ENCODE measurements around the gene SLC6A1.

SLC6A1 gene

DNA sequence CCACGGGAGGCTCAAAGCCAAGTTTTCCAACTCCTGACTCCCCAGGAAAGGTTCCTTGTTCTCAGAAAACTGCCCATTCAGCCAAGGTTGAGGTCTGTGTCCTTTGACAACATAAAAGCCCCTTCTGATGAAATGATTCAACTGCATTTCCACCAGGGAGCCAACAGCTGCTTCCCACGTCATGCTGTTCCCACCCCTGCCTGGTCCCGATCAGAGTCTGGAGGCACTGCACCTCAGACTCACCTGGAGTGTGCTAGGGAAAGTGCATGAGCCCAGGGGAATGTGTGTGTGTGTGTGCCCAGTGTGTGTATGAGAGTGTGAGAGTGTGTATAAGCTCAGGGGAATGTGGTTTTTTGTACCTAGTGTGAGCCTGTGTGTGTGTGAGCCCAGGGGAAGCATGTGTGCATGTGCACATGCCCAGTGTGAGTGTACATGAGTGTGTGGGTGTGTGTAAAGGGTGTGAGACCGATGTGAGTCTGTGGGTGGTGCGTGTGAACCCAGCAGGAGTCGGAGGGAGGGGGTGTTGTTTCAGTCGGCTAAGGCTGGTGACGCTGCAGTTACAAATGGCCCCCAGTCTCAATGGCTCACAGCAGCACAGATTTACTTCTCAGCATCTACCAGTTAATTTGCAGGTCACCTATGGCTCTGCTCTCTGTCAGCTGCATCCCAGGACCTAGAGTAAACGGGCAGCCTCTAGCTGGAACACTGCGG, 20.3 kb upstream of the SLC6A1 start:
- DNase-seq = no peak

GRCh38 chr3:10973046-10973595, 19.4 kb upstream of the SLC6A1 start:
- DNase-seq = no peak

DNA sequence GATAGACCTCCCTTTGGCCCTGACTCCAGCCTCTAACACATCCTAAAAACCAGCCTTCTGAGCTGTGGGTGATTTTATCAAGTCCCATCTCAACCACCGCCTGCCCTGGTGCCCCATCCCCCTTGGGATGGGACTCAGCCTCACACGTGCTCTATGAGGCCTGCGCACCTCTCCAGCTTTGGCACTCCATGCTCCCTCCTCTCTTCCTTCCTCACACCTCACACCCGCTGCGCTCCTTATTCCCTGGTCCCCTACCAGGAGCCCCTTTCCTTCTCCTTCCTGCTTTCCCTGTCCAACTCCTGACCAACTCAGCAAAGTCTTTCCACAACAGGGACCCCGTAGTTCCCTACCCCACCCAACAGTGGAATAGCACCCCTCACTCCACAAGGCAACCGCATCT, 18.4 kb upstream of the SLC6A1 start:
- no peak for DNase-seq

GRCh38 chr3:10974746-10975375, 17.7 kb upstream of the SLC6A1 start:
- no peak for DNase-seq

DNA sequence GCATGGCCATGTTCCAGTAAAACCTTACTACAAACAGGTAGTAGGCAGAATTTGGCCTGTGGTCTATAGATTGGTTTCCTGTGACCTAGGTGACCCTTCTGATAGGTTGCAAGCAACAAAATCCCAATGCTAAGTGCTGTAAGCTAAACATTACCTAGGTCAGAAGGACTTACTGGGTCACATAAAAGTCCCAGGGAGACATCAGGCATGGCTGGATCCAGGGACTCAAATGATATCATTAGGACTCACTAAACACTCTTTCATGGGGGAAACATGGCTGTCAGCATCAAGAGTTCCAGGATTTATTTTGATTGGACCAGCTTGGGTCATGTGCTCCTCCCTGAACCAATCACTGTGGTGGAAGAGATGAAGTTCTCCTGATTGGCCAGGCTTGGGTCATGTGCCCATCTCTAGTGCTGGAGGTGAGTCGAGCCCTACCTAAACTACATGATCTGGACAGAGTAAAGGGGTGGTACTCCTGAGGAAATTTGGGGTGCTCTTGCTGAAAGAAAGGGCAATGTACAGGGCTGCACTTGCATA, 16.8 kb upstream of the SLC6A1 start:
- no peak for DNase-seq

GRCh38 chr3:10976770-10977169, 15.8 kb upstream of the SLC6A1 start:
- no peak for DNase-seq

- DNase-seq = no peak
Measured at GRCh38 chr3:10977892-10978510, 14.5 kb upstream of the SLC6A1 start.

DNA sequence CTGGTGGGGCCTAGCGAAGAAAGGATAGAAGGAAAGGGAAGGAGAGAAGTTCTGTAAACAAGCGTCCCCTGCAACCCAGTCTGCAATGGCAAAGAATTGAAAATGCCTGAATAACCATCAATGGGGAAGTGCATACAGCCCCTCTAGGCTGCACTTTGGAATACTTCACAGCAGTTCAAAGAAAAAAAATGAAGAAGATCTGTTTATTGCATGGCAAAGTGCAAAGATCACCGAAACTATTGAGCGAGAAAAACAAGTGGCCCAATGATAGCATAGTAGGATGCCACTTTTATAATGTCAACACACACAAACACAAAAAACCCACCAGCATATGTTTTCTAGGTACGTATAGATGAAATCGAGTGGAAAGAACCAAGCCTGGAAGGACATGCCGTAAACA, 13.6 kb upstream of the SLC6A1 start:
- no peak for DNase-seq

- DNase-seq = no peak
Measured at GRCh38 chr3:10980312-10980711, 12.2 kb upstream of the SLC6A1 start.

- no peak for DNase-seq
Measured at GRCh38 chr3:10981031-10981430, 11.5 kb upstream of the SLC6A1 start.

- no peak for DNase-seq
Measured at GRCh38 chr3:10981961-10982360, 10.6 kb upstream of the SLC6A1 start.

GRCh38 chr3:10982782-10983181, 9.8 kb upstream of the SLC6A1 start:
- no peak for DNase-seq

DNA sequence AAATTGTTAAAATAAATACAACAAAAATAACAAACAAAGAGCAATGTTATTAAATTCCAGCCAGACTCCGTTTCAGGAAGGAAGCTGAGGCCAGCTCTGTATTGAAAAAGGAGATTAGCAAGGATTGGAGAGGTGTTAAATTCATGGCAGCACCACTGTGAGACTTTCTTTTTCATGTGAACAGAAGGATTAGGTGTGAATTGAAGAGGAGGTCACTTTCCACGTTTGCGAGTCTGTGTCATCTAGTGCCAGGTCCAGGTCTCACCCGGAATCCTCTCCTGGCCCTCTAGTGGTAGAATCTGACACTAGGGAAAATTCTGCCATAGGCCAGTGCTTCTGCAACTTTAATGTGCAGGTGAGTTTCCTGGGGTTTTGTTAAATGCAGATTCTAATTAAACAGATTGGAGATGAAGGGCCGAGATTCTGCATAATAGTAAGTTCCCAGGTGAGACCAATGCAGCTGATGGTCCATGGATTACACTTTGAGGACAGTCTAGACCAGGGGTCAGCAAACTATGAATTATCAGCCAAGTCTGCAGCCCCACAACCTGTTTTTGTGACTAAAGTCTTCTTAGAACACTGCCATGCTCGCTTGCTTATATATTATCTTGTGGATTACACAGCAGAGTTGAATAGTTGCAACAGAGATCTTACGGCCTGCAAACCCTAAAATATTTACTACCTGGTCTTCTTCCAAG, 9.2 kb upstream of the SLC6A1 start:
- no peak for DNase-seq

DNA sequence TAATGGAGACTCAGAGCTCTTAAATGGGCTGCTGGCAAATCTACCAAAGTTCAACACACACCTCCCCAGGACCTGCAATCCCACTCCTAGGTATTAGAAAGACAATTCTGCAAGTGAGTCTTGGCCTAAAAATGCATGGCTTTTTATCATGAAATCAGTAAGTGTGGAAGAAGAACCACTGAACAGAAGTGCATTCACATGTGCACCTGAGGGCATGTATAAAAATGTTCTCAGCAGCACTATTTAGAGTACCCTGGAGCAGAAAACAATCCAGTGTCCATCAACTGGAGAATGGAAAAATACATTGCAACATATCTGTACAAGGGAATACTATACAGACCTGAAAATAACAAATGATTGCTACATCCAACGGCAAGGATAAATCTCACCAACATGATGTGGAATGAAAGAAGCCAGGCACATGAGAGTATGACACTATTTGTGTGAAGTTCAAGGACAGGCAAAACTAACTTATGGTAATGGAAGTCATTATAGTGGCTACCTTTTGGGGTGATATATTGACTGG, 8.1 kb upstream of the SLC6A1 start:
- DNase-seq = no peak

GRCh38 chr3:10985181-10985580, 7.4 kb upstream of the SLC6A1 start:
- no peak for DNase-seq

GRCh38 chr3:10986592-10986991, 6.0 kb upstream of the SLC6A1 start:
- DNase-seq = no peak

DNA sequence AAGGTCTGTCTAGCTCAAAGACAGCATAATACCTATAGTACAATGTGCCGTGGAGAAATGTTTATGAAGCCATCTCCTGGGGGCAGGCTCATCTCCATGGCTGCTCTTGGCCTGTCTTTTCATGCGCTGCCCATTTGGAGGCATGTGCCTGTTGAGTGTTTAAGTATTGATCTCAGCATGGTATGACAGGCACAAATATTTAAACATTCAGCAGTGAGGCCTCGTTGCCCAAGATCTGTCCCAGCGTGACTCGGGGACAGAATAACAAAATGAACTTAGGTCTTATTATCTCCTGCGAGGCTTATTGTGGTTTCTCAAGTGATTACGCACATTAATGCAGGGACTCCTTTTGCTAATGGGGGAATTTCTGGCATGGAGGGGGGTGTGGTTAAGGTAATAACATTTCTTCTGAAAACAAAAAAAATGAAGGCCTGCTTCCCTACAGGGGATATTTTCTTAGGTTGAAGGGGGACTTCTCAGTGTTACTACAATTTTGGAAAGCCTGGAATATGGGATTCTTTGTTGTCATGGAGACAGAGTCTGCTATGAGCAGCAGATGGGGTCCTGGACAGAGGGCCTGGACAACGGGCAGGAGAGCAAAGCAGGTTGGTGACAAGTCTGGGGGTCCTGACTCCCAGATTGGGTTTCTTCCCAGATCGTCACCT, 4.4 kb upstream of the SLC6A1 start:
- DNase-seq = no peak

DNA sequence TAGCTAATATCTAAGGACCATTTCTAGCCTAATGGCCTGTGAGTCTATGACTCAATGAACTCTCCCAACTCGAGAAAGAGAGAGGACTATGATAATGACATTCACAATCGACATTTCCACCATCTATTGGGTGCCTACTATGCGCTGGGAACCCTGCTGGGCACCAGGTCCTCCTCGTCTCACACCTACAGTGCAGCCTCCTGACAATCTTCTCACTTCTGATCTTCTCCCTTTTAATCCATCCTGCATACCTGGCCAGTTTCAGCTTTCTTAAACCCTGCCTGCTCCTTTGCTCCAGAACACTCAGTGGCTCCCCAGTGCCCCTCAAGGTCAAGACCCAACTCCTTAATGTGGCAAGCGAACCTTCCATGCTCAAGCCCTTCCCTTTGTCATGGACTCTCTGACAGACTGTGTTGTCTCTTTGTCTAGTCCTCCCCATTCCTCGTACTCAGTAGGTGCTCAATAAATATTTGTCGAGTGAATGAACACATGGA, 3.5 kb upstream of the SLC6A1 start:
- DNase-seq = no peak

- DNase-seq = no peak
Measured at GRCh38 chr3:10992943-10993728, 588 bp downstream of the SLC6A1 start.

GRCh38 chr3:10993729-10994065, 1.1 kb downstream of the SLC6A1 start:
- DNase-seq = no peak

DNA sequence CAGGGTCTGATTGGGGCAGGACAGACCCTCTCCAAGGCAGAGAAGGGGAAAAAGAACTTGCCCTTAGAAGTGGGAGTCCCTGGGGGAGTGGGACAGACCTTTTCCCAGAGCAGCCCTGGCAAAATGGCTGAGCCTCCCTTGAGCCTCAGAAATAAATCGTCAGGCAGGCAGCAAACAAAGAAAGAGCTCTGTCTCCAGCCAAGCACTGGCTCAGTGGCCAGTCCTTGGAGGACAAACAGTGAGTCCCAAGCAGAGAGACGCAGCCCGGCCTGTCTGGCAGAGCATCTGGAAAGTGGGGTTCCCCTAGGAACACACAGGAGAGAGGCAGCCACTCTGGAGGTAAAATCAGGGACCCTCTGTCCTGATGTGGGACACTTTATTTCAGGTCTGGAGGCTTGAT, 1.8 kb downstream of the SLC6A1 start:
- no peak for DNase-seq

GRCh38 chr3:10995871-10996270, 3.3 kb downstream of the SLC6A1 start:
- DNase-seq = no peak
